ENCODE data around the gene EIF4A3.

EIF4A3 gene

GRCh38 chr17:80111702-80112470, 35.0 kb downstream of the EIF4A3 start:
- no peak for DNase-seq

DNA sequence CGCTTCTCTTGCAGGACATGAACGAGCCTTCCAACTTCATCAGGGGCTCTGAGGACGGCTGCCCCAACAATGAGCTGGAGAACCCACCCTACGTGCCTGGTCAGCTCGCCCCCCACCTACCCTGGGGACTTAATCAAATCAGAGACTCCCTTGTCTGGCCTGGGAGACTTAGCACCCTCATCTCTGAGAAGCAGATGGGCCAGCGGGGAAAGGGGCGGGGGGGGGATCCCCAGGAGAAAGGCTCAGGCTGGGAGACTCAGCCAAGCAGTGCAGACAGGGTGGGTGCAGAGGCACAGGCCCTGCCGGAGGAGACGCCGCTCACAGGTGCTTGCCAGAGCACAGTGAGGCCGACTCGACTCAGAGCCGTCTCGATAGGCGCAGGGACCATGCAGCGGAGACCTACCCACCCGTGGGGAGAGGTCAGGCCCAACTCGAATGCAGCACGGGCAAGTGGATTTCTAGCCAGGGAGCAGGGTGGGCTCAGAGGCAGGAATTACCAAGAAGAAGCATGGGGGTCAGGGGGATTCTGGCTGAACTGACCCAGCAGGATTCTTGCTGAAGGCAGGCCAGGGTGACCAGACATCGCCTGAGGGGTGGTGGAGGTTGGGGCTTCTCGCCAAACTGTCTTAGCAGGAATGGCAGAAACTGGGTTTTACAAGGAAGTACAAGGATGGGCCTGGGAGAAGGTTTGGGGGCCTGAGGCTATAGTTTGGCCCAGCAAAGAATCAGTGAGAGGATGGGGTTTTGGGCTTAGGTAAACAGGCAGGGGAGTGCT, 35.8 kb downstream of the EIF4A3 start:
- no peak for DNase-seq

- DNase-seq = no peak
Measured at GRCh38 chr17:80110447-80110812, 36.5 kb downstream of the EIF4A3 start.

GRCh38 chr17:80109713-80110446, 37.0 kb downstream of the EIF4A3 start:
- DNase-seq = no peak

DNA sequence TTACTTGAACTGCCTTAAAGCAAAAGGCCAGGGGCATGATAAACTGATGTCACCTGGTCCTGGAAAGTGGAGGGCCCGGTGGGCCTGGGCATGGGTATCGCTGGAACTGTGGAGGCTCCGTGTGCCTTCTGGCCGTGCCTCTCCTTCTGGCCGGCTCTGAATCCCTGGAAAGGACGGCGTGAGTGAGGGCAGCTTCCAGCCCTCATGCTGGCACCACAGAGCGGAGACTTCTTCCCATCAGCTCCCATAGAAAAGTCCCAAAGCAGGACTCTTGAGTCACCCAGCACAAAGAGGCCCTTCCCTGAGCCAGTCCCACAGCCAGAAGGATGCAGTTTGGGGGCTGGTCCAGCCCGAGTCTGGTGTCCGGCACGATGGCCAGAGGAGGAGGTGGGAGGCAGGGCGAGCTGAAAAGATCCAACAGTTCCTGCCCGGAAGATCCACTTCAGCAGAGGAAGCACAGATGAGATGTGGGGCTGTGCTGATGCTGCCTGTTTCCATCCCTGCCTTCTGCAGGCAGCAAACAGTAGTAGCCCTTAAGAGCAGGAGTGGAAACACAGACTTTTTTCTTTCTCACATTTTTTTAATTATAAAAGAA, 37.8 kb downstream of the EIF4A3 start:
- no peak for DNase-seq

- DNase-seq = no peak
Measured at GRCh38 chr17:80108036-80108971, 38.6 kb downstream of the EIF4A3 start.

DNA sequence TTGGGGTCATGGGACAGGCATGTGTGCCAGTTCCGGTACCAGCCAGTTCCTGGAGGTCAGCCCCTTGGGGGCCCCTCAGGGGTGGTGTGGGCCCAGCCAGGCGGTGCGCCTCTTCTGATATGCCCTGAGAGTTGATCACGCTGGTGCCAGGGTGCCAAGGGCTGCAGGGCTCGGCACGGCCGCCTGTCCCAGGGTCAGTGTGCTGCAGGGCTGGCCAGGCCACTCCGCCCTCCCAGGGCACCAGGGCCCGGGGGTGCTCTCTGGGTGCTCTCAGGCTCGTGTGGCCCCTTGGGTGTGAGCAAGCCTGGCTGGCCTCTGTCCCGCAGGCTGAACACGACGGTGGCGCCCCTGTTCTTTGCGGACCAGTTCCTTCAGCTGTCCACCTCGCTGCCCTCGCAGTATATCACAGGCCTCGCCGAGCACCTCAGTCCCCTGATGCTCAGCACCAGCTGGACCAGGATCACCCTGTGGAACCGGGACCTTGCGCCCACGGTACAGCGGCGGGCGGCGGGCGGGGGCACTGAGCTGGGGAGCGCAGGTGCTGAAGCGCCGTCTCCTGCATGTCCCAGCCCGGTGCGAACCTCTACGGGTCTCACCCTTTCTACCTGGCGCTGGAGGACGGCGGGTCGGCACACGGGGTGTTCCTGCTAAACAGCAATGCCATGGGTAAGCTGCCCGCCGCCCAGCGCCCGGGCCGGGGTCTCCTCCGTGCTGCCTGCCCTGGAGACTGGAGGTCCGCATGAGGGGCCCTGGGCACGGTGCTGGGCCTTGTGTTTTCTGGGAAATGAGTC, 39.5 kb downstream of the EIF4A3 start:
- DNase-seq = no peak

- no peak for DNase-seq
Measured at GRCh38 chr17:80106751-80107150, 40.2 kb downstream of the EIF4A3 start.

- no peak for DNase-seq
Measured at GRCh38 chr17:80106176-80106575, 40.8 kb downstream of the EIF4A3 start.

DNA sequence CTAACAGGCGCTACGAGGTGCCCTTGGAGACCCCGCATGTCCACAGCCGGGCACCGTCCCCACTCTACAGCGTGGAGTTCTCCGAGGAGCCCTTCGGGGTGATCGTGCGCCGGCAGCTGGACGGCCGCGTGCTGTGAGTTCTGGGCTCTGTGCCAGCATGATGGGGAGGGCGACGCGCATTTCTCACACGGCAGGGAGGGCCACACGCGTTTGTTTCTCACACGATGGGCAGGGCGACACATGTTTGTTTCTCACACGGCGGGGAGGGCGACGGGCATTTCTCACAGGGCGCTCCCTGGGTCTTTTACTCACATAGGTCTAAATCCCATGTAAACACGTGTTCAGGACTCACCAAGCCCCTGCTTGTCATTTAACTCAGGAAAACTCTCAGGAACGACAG, 41.2 kb downstream of the EIF4A3 start:
- DNase-seq = no peak

DNA sequence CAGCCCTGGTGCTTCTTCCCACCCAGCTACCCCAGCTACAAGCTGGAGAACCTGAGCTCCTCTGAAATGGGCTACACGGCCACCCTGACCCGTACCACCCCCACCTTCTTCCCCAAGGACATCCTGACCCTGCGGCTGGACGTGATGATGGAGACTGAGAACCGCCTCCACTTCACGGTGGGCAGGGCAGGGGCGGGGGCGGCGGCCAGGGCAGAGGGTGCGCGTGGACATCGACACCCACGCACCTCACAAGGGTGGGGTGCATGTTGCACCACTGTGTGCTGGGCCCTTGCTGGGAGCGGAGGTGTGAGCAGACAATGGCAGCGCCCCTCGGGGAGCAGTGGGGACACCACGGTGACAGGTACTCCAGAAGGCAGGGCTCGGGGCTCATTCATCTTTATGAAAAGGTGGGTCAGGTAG, 42.0 kb downstream of the EIF4A3 start:
- no peak for DNase-seq

- DNase-seq = no peak
Measured at GRCh38 chr17:80104321-80104955, 42.5 kb downstream of the EIF4A3 start.

GRCh38 chr17:80103449-80104085, 43.4 kb downstream of the EIF4A3 start:
- DNase-seq = no peak

- no peak for DNase-seq
Measured at GRCh38 chr17:80102664-80103448, 44.1 kb downstream of the EIF4A3 start.

- DNase-seq = no peak
Measured at GRCh38 chr17:80101946-80102663, 44.8 kb downstream of the EIF4A3 start.

DNA sequence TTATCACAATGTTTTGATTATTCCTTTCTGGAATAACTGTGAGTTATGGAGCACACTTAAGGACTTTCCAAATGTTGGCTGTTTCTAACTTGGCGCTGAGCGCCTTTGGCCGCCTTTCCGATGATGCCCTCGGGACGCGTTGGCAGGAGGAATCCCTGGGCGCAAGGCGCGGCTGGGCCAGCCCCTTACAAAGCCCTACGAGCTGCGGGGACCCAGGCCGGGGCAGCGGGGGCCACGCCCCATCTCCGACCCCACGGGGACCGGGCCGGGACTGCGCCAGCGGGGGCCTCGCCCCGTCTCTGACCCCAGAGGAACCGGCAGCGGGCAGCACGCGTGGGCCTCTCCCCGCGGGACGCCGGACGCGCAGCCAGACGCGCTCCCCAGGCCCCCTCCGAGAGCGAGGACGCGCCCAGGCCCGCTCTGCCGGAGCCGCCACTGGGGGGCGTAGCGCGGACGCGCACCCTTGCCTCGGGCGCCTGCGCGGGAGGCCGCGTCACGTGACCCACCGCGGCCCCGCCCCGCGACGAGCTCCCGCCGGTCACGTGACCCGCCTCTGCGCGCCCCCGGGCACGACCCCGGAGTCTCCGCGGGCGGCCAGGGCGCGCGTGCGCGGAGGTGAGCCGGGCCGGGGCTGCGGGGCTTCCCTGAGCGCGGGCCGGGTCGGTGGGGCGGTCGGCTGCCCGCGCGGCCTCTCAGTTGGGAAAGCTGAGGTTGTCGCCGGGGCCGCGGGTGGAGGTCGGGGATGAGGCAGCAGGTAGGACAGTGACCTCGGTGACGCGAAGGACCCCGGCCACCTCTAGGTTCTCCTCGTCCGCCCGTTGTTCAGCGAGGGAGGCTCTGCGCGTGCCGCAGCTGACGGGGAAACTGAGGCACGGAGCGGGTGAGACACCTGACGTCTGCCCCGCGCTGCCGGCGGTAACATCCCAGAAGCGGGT, 45.6 kb downstream of the EIF4A3 start, which contains the start of gene GAA:
TSS of gene GAA (plus strand) at position 571 of the 935 bp plus-strand sequence. CDS start 3,006 bp downstream, outside the sequence.
- peak; percentile 90 for DNase-seq

- no peak for DNase-seq
Measured at GRCh38 chr17:80100035-80100323, 46.9 kb downstream of the EIF4A3 start.

Data from T-helper 9 cell (primary cell).